A549 (cell line): ENCODE results near the gene RPL41.

Experiments
- CTCF ChIP-seq: fragments of >200 bp; sonication (Bioruptor Twin); formaldehyde crosslinking; IDR thresholded peaks from 3 replicates; pipeline ENCODE4 v1.5.1; 2016
- RAD21 ChIP-seq, 2 experiments: fragments of >200 bp in 1 of 2; sonication (Bioruptor Twin) in 1 of 2; formaldehyde crosslinking in 1 of 2; IDR thresholded peaks in 1 of 2; conservative IDR thresholded peaks in 1 of 2; 2 replicates in 1 of 2; 3 replicates in 1 of 2; pipeline ENCODE4 v1.6.1; 2012 to 2018; ENCODE audit warnings: inconsistent platforms in 1 of 2
- RCOR1 ChIP-seq: fragments of 150-350 bp; IDR thresholded peaks from 2 replicates; pipeline ENCODE4 v1.6.1; 2014; ENCODE audit warnings: antibody characterized with exemption, low read length, low read depth

GRCh38 chr12:56078427-56078826 is 38.0 kb upstream of the RPL41 start:
- TF ChIP-seq RAD21 (conservative IDR thresholded peaks at IDR 0.05 in 1 of 2, IDR thresholded peaks at IDR 0.05 in 1 of 2) (no peak), RCOR1 (no peak), CTCF (no peak)
